Measurements from ENCODE around the gene C12orf42.

C12orf42 gene

GRCh38 chr12:103495469-103496456 is at the start of gene C12orf42:
Gene C12orf42, minus strand, starts transcription at chr12:103495968. Its CDS starts 17,542 bp downstream, at chr12:103478426.
- DNase-seq = no peak

- DNase-seq = no peak
Measured at GRCh38 chr12:103542078-103542477, 46.3 kb upstream of the C12orf42 start.

- DNase-seq = no peak
Measured at GRCh38 chr12:103540319-103540718, 44.6 kb upstream of the C12orf42 start.

GRCh38 chr12:103538397-103538796 is 42.6 kb upstream of the C12orf42 start:
- no peak for DNase-seq

GRCh38 chr12:103530307-103531066 is 34.7 kb upstream of the C12orf42 start:
- no peak for DNase-seq

GRCh38 chr12:103529306-103529705 is 33.5 kb upstream of the C12orf42 start:
- no peak for DNase-seq

GRCh38 chr12:103524238-103524875 is 28.6 kb upstream of the C12orf42 start:
- DNase-seq = no peak

GRCh38 chr12:103523771-103524170 is 28.0 kb upstream of the C12orf42 start:
- DNase-seq = no peak

GRCh38 chr12:103520686-103521215 is 25.0 kb upstream of the C12orf42 start:
- no peak for DNase-seq

- DNase-seq = no peak
Measured at GRCh38 chr12:103519632-103520031, 23.9 kb upstream of the C12orf42 start.

GRCh38 chr12:103518899-103519298 is 23.1 kb upstream of the C12orf42 start:
- no peak for DNase-seq

- no peak for DNase-seq
Measured at GRCh38 chr12:103517161-103517560, 21.4 kb upstream of the C12orf42 start.

GRCh38 chr12:103515341-103515740 is 19.6 kb upstream of the C12orf42 start:
- no peak for DNase-seq

- DNase-seq = no peak
Measured at GRCh38 chr12:103513875-103514274, 18.1 kb upstream of the C12orf42 start.

GRCh38 chr12:103505371-103506236 is 9.8 kb upstream of the C12orf42 start:
- DNase-seq = no peak

- DNase-seq = no peak
Measured at GRCh38 chr12:103504606-103505005, 8.8 kb upstream of the C12orf42 start.

- DNase-seq = peak; percentile 4
Measured at GRCh38 chr12:103503546-103504480, 8.0 kb upstream of the C12orf42 start.

GRCh38 chr12:103501447-103501846 is 5.7 kb upstream of the C12orf42 start:
- no peak for DNase-seq

- DNase-seq = no peak
Measured at GRCh38 chr12:103499571-103499970, 3.8 kb upstream of the C12orf42 start.

- DNase-seq = no peak
Measured at GRCh38 chr12:103498990-103499389, 3.2 kb upstream of the C12orf42 start.
